ENCODE results near the gene CLRN3.

The CLRN3 gene

DNA sequence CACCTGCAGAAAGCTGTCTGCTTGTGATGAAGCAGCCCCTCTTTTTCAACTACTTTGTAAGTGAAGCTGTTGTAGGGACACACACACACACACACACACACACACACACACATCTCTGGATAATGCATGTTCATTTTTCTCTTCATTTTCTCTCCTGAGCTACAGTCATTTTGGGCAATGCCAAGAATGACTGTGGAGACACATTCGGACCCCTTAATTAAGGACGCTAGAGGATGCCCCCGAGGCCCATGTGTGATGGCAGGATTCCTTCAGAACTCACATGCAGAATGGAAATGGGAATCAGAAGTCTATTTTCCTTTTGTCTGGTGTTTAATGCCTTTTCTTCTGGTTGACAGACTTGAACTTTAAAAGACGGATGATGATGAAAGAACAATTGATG, 56.6 kb downstream of the CLRN3 start:
- DNase-seq = no peak

DNA sequence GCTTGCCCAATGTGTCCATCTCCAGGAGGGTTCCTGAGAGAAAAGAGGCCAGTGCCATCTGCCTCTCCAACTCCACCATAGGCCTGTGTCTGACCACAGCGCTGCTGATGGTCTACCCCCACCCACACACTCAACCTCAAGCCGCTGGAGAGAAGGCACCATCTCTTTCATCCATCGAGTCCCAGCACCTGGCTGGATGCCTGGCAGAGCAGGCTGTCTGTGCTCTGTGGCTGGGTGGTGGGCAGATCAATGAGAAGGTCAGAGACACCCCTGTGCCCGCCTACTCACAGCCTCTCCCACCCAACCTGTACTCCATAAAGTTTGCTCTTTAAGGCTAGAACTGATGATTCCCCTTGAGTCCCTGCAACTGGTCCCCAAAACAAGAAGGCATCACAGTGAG, 58.0 kb downstream of the CLRN3 start:
- DNase-seq = no peak

DNA sequence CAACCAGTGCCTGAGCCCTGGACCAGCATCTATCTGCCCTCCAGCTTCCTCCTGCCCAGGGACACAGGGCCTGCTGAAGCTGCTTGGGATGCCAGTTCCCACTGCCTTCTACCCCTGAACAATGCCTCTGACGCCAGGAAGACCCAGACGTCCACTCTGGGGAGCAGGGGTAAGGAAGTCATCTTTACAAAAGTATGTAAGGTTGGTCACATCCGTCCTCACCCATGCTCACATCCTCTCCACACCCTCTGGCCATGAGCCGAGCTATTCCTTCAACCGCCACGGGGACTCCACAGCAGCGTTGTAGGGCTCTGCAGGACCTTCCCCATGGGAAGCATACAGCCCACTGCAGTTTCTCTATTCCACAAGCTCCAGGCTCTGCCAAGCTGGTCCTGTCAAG, 58.5 kb downstream of the CLRN3 start:
- DNase-seq = no peak

DNA sequence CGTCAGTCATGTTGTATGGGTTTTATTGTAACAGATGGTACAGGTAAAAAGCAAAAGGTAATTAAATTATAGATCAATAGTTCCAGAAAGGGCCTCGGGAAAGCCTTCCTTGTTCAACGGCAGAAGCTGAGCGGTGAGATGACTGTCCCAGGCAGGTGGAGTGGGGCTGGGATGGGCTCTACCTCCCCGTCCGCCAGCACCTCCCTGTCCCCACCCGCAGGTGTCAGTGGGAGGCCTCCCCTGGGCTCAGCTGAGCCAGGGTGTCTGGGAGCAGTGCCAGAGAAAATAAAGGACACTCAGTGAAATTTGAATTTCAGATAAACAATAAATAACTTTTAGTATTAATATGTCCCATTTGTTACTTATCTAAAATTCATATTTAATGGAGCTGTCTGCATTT, 58.9 kb downstream of the CLRN3 start:
- DNase-seq = no peak

- no peak for DNase-seq
Observed at GRCh38 chr10:127832501-127832900, 60.2 kb downstream of the CLRN3 start.

- no peak for DNase-seq
Observed at GRCh38 chr10:127830414-127830813, 62.3 kb downstream of the CLRN3 start.
